Hindlimb muscle (tissue), 1 donor: ENCODE results near the gene KIAA1328. TPM values are rescaled to one million over a fixed set of nuclear protein-coding genes. Genes with fewer than 3 reads are reported as not detected.

Experiments used
- DNase-seq: peaks from one replicate; pipeline ENCODE4 v3.0.0-alpha.2; 2013
- polyA plus RNA-seq: library from polyadenylated mRNA; unstranded; fragments of 120-200 nt; gene quantifications from one replicate; pipeline ENCODE4 v1.2.1, GENCODE V29; 2013; ENCODE audit not compliant: insufficient read length

KIAA1328 gene
- polyA plus RNA-seq, 1 donor: 6.1 TPM

- DNase-seq: no peak
Measured at GRCh38 chr18:37222999-37223378, 394.1 kb downstream of the KIAA1328 start.

- DNase-seq: no peak
Measured at GRCh38 chr18:37225279-37225678, 396.4 kb downstream of the KIAA1328 start.

GRCh38 chr18:37230768-37231167 lies 401.8 kb downstream of the KIAA1328 start:
- no peak for DNase-seq

- no peak for DNase-seq
Measured at GRCh38 chr18:37231251-37231650, 402.3 kb downstream of the KIAA1328 start.

GRCh38 chr18:37235583-37235982 lies 406.7 kb downstream of the KIAA1328 start:
- no peak for DNase-seq

GRCh38 chr18:37238282-37239108 lies 409.6 kb downstream of the KIAA1328 start:
- DNase-seq: no peak

- no peak for DNase-seq
Measured at GRCh38 chr18:37242091-37242490, 413.2 kb downstream of the KIAA1328 start.

- no peak for DNase-seq
Measured at GRCh38 chr18:37242826-37243560, 414.1 kb downstream of the KIAA1328 start.

GRCh38 chr18:37243741-37244140 lies 414.8 kb downstream of the KIAA1328 start:
- no peak for DNase-seq

GRCh38 chr18:37244618-37245017 lies 415.7 kb downstream of the KIAA1328 start:
- no peak for DNase-seq

GRCh38 chr18:37246779-37247340 lies 417.9 kb downstream of the KIAA1328 start:
- DNase-seq: no peak

GRCh38 chr18:37247497-37248161 lies 418.7 kb downstream of the KIAA1328 start:
- no peak for DNase-seq

- no peak for DNase-seq
Measured at GRCh38 chr18:37248281-37248680, 419.4 kb downstream of the KIAA1328 start.

- DNase-seq: no peak
Measured at GRCh38 chr18:37249171-37249886, 420.4 kb downstream of the KIAA1328 start.

GRCh38 chr18:37249895-37250618 lies 421.1 kb downstream of the KIAA1328 start:
- DNase-seq: no peak

- DNase-seq: no peak
Measured at GRCh38 chr18:37251679-37252078, 422.8 kb downstream of the KIAA1328 start.

GRCh38 chr18:37252342-37252741 lies 423.4 kb downstream of the KIAA1328 start:
- no peak for DNase-seq

GRCh38 chr18:37252854-37253393 lies 424.0 kb downstream of the KIAA1328 start:
- no peak for DNase-seq

GRCh38 chr18:37253394-37254235 lies 424.7 kb downstream of the KIAA1328 start:
- no peak for DNase-seq

- no peak for DNase-seq
Measured at GRCh38 chr18:37254236-37254754, 425.4 kb downstream of the KIAA1328 start.
